Measurements from ENCODE around the gene DLL3.

DNA sequence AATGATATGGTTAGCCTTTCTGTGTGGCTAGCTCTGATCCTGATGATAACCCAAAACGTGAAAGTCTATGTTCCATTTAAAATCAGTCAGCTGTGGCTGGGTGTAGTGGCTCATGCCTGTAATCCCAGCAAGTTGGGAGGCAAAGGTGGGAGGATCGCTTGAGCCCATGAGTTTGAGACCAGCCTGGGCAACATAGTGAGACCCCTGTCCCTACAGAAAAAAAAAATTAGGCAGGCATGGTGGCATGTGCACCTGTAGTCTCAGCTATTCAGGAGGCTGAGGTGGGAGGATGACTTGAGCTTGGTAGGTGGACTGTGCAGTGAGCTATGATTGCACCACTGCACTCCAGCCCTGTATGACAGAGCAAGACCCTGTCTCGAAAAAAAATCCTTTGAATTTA, 35.0 kb downstream of the DLL3 start:
- no peak for TF ChIP-seq POLR2A (IDR thresholded peaks at IDR 0.05)
- TF ChIP-seq, protein P1, sequence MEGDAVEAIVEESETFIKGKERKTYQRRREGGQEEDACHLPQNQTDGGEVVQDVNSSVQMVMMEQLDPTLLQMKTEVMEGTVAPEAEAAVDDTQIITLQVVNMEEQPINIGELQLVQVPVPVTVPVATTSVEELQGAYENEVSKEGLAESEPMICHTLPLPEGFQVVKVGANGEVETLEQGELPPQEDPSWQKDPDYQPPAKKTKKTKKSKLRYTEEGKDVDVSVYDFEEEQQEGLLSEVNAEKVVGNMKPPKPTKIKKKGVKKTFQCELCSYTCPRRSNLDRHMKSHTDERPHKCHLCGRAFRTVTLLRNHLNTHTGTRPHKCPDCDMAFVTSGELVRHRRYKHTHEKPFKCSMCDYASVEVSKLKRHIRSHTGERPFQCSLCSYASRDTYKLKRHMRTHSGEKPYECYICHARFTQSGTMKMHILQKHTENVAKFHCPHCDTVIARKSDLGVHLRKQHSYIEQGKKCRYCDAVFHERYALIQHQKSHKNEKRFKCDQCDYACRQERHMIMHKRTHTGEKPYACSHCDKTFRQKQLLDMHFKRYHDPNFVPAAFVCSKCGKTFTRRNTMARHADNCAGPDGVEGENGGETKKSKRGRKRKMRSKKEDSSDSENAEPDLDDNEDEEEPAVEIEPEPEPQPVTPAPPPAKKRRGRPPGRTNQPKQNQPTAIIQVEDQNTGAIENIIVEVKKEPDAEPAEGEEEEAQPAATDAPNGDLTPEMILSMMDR (IDR thresholded peaks at IDR 0.05) = no peak
